ENCODE data around the gene TIMMDC1.

Gene TIMMDC1

DNA sequence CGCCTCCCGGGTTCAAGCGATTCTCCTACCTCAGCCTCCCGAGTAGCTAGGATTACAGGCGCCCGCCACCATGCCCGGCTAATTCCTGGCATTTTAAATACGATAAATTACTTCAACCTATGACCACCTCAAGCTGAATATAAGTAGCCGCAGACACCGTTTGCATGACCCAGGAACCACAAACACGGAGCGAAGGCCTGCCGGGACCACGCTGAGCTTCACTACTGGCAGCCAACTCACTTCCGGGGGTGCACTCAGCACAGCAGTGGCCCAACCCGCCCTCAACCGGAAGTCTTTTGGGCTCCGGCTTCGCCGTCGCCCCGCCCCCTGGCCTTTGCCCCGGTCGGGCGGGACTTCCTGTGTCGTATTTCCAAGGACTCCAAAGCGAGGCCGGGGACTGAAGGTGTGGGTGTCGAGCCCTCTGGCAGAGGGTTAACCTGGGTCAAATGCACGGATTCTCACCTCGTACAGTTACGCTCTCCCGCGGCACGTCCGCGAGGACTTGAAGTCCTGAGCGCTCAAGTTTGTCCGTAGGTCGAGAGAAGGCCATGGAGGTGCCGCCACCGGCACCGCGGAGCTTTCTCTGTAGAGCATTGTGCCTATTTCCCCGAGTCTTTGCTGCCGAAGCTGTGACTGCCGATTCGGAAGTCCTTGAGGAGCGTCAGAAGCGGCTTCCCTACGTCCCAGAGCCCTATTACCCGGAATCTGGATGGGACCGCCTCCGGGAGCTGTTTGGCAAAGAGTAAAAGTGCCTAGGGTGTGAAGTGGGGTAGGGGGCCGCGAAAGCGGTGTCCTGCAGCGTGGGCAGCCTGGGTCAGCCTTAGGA, at the start of gene TIMMDC1:
TIMMDC1 (plus strand) TSS at position 362 of the 826 bp plus-strand sequence; CDS start at position 549, 187 bp downstream.
- peak; percentile 61 to 99 (median 96) for DNase-seq

GRCh38 chr3:119453822-119454221, 44.5 kb upstream of the TIMMDC1 start:
- DNase-seq = no peak

DNA sequence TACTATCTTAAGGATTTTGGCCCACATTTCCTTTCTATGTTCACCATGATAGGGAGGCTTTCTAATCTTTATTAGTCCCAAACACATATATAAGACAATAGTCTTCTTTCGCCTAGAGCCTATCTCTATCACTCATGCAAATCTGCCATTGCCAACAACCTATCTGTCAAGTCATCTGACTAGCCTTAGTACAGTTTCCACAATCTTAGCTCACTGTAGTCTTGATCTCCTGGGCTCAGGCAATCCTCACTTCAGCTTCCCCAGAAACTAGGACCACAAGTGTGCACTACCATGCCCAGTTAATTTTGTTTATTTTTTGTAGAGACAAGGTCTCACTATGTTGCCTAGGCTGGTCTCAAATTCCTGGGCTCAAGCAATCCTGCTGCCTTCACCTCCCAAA, 41.9 kb upstream of the TIMMDC1 start:
- no peak for DNase-seq

GRCh38 chr3:119457246-119457645, 41.1 kb upstream of the TIMMDC1 start:
- DNase-seq = no peak

DNA sequence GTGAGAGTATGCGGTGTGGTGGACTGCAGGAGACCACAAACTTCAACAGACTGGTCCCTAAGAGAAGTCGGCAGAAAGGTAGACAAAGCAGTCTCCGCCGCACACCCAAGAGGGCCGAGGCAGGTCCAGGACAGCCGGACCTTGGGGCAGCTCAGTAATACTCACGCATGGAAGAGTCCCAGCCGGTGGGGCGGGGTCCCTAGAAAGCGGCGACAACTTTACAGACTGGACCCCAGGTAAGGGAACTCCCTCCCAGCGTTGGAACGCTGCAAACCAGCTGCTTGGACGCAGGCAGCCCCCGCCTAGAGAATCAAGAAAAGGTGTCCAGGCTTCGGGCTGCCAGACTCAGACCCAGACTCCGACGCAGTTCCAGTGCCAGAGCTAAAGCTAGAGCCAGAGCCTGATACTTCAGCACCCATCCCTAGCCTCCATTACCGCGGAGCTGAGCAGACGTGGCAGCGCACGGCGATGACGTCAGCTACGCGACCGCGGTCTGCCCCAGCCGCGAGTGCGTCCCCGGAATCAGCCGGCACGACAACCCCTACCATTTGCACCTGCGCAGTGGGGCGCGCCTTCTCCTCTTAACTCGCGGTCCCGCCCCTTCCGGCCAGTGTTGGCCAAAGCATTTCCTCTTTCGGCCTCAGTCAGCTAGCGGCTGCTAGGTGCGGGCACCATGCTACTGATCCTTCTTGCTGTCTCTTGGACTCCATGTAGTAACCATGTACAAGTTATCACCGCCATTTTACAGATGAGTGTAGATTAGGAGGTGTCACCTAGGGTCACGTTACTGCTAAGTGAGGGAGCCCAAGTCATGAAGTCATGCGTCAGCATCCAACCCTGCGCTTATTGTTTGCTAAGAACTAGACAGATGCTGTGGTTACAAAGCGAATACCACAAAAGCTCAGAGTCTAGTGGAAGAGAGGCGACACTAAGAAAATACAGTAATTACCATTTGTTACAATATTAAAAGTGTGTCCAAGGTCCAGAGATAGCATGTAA, 34.9 kb upstream of the TIMMDC1 start, which contains the start of gene TMEM39A:
TMEM39A (minus strand) TSS at position 445 of the 999 bp plus-strand sequence. CDS start 1,541 bp downstream, outside the sequence.
- peak; percentile 89 to 100 (median 98) for DNase-seq

GRCh38 chr3:119468041-119468440, 30.3 kb upstream of the TIMMDC1 start:
- no peak for DNase-seq

DNA sequence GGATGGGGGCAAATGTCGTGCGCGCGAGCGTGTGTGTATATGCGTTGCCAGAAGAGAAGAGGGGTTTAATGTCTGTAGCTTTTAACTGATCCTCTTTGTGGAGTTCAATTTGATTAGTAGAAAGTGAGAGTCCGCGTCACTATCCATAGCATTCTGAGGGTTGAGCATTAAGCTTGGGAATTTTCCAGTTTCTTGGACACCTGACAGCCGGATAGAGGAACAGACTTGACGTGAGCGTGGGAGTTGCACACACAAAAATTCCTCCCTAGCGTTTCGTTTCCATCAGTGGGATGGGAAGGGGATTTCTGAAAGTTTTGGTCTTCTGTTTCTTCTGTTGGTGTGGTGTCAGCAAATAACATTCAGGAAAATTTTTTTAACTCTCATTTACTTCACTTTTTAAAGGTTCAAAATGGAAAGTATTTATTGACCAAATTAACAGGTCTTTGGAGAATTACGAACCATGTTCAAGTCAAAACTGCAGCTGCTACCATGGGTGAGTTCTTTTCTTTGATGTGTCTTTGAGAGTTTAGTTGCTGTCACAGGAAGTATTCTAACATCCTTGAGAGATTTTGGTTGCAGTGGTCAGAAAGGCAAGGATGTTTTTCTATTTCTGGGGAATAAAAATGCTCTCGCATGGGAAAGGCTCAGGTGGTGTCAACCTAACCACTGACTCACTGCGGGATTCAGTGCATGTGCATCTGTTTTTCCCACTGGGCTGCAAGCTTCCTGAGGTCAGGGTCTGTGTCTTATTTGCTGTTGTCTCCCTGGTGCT, 28.7 kb upstream of the TIMMDC1 start:
- DNase-seq = peak in 1 of 51 donors; percentile 36

- DNase-seq = no peak
These were observed 27.5 kb upstream of the TIMMDC1 start for GRCh38 chr3:119470866-119471265.

- no peak for DNase-seq
These were observed 17.3 kb upstream of the TIMMDC1 start for GRCh38 chr3:119481079-119481478.

DNA sequence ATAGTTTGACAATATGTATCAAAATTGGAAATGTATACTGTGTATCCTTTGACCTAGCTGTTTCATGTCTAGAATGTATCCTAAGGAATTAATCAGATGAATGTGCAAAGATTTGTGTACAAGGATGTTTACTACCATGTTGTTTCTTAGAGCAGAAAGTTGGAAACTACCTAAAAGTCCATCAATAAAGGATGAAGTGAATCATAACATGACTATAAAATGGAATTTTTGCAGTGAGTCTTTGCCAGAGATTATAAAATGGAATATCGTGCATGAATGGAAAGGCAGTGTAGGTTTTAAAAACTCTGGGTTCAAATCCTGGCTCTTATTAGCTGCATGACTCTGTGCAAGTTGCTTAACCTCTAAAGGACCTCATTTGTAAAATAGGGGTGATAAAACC, 15.2 kb upstream of the TIMMDC1 start:
- DNase-seq = no peak

DNA sequence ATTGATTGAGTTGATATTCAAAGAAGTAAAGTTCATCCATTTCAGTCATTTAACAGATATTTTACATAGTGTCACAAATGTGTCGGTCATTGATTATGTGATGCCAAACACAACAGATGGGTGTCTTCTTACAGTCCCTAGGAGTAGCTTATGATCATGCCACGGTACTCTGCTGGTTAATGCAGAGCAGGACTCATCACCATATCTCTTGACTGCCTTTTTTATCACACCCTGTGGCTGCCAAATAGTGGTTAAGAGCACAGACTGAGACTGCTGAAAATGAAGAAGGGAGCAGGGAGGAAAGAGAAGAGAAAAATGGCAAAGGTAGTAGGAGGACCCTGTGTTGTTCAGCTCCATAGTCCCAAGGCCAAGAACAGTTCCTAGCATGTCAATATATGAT, 12.8 kb upstream of the TIMMDC1 start:
- no peak for DNase-seq

DNA sequence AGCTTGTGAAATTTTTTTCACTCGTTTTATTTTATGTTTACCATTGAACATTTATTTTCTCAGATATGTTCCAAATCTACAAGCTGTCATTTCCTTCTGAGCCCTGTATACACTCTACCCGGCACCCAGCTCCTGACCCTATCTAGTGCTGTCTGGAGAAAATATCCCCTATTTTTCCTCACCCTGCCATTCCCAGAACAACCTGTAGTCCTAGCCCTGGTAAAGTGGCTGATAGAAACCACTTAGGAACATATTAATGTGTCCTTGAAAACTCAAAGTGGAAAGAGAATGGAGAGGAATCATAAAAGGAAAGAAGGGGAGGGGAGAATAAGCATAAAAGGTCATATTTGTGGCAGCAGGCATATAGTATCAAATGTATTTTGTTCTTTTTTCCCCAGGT, 8.2 kb upstream of the TIMMDC1 start:
- no peak for DNase-seq

GRCh38 chr3:119492128-119492527, 6.2 kb upstream of the TIMMDC1 start:
- DNase-seq = no peak

GRCh38 chr3:119492810-119493209, 5.5 kb upstream of the TIMMDC1 start:
- no peak for DNase-seq

GRCh38 chr3:119494597-119494996, 3.8 kb upstream of the TIMMDC1 start:
- no peak for DNase-seq

DNA sequence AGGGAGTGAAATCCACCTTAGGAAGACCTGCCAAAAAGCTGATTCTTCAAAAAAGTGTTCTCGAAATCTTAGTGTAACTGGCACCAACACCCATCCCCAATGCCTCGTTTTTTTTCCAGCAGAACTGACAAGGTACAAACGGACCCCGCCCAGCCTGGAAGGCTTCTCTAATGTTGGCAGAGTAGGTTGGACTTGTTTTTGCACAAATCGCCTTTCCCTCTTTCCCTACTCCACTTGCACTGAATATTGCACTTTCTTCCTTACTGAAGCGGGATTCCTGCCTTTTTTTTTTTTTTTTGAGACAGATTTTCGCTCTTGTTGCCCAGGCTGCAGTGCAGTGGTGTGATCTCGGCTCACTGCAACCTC, 544 bp upstream of the TIMMDC1 start:
- DNase-seq = peak in 10 of 51 donors; percentile 1 to 38 (median 14)

DNA sequence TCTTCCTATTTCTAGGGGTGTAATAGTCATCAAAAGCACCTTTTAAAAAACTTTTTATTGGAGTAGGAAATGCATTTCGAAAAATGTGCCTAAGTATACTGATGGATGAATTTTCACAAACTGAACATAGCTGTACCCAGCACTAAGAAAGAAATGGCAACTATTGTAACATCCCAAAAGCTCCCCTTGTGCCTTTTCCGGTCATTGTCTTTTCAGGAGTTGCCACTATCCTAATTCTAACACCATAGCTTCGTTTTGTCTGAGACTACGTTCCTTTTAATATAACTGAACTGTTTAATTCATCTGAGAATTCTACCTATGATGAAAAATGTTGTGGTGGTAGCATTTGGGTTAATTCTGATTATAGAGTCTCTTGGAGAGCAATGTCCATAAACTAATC, 1.9 kb downstream of the TIMMDC1 start:
- DNase-seq = no peak

- DNase-seq = no peak
These were observed 2.6 kb downstream of the TIMMDC1 start for GRCh38 chr3:119500901-119501300.

- no peak for DNase-seq
These were observed 8.3 kb downstream of the TIMMDC1 start for GRCh38 chr3:119506631-119507030.

DNA sequence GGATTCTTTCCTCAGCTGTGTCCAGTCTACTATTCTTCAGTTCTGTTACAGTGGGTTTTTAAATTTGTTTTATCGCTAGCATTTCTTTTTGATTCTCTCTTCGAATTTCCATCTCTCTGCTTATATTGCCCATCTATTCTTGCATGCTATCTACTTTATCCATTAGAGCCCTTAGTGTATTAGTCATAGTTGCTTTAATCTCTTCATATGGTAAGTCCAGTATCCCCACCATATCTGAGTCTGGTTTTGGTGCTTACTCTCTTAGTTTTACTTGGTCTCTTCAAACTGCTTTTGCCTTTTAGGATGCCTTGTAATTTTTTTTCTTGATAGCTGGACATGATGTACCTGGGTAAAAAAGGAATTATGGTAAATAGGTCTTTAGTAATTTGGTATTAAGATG, 9.1 kb downstream of the TIMMDC1 start:
- no peak for DNase-seq

GRCh38 chr3:119508172-119508845, 10.0 kb downstream of the TIMMDC1 start:
- DNase-seq = no peak

All from hypothalamus (tissue), 51 donors.